ENCODE measurements around the gene NDUFV2. TPM values are rescaled to one million over a fixed set of nuclear protein-coding genes. Genes with fewer than 3 reads are reported as not detected.

Gene NDUFV2
- 68.2 and 77.0 TPM in 2 replicates for total RNA-seq

DNA sequence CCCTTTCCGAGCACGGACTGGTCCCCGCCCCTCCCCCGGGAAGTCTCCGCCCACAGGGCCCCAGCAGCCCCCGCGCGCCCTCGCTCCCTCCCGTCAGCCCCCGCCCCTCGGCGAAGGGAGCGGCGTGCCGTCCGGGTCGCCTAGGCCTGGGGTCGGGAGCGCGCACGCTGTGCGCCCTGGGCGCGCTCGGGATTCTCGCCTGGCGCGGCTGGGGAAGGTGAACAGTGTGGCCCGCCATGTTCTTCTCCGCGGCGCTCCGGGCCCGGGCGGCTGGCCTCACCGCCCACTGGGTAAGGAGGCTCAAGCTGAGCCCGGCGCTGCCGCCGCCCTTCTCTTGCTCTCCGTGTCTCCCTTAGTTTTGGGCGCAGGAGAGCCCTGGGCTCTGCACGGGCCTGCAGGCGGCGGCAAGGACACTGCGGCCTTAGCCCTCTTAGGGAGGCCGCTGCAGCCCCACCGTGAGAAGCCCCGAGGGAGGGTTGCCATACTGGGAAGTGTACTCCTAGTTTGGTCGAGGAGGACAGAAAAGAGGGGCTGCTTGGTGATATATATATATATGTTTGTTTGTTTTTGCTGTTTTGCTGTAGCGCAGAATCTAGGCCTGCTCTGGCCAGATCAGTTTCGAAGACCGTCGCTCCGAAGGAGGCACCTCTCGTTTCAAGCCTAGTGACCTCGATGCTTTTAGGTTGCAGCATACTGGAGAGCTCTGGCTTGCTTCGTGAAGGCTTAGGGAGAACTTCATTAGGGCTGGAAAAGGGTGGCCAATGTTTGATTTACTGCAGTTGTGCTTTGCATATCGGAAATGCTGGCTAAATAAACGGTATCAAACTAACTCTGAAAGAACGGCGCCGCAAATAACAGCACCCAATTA, at the start of gene NDUFV2:
TSS of gene NDUFV2 (plus strand) at position 192 of the 868 bp plus-strand sequence. CDS start at position 237, 45 bp downstream.

DNA sequence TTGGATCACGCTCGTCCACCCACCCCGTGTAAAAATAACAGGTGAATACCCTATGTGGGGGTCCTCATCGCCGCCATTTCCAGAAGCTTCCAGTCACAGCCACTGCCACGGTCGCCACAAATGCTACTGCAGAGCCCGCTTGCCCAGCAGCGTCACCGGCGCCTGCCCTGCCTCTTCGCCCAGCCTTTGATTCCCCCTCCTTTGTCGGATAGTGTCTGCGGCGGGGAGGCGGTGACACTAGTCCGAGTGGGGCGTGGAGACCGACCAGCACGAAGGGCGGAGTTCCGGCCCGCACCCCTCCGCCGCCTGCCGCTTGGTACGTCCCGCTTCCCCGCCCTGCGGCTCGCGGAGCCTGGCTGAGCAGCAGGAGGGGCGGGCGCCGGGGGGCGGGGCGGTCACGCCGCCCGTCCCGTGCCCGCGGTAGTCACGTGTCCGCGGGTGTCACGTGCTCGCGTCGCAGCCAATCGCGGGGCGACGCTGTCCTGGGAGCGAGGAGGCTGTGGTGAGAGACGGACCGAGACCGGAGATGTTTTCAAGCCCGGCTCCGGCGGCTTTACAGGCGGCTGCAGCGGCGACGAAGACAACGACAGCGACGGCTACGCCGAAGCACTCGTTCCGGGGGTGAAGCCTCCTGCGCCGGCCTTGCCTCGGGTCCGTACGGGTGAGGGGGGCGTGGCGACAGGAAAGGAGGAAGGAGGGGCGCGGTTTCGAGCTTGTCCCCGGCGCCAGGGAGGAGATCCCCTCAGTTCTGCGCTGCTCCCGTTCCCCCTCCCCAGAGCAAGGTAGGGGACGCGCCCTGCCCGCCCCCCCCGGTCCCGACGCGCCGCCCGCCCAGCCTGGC, 34.0 kb downstream of the NDUFV2 start, which contains the start of gene ANKRD12:
TSS of gene ANKRD12 (plus strand) at position 467 of the 841 bp plus-strand sequence. CDS start 45,652 bp downstream, outside the sequence.

Other genes with a start within 250 kb of the NDUFV2 start
- 59.4 and 66.5 TPM in 2 replicates for gene ANKRD12, start 34.1 kb downstream of the NDUFV2 start, total RNA-seq
- 199 and 258 TPM in 2 replicates for gene TWSG1, start 232.1 kb downstream of the NDUFV2 start, total RNA-seq